ENCODE measurements around the gene TNK1. TPM values are rescaled to one million over a fixed set of nuclear protein-coding genes. Genes with fewer than 3 reads are reported as not detected.

Gene TNK1
- total and polyA plus RNA-seq, 2 donors (not counting 1 experiment from before 2014, with no cell fraction given), result 11.7 to 23.7 TPM

DNA sequence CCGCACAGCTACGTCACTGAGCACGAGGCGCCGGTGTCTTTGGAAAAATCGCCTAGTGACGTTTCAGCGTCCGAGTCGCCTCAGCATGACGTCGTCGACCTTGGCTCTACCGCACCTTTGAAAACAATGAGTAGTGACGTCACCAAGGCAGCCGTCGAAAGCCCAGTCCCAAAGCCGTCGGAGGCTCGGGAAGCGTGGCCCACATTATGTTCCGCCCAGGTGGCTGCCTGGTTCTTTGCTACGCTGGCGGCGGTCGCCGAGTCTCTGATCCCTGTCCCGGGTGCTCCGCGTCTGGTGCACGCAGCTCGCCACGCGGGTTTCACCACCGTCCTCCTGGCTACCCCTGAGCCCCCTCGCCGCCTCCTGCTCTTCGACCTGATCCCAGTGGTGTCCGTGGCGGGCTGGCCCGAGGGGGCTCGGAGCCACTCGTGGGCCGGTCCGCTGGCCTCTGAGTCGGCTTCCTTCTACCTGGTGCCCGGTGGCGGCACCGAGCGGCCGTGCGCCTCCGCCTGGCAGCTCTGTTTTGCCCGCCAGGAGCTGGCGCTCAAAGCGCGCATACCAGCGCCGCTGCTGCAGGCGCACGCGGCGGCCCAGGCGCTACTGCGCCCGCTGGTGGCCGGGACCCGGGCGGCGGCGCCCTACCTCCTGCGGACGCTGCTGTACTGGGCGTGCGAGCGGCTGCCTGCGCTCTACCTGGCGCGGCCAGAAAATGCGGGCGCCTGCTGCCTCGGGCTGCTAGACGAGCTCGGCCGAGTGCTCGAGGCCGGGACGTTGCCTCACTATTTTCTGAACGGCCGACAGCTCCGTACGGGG is 55.9 kb downstream of the TNK1 start:
- Mint-ChIP-seq H3K27me3 (peaks cover 32% of the 10 kb centered on the region), H3K4me3 (peak overlapping the region; percentile 96), H3K27ac (peak overlapping the region; percentile 94), H3K4me1 (peaks cover 48% of the 10 kb centered on the region), H3K9me3 (ENCODE audit: insufficient read depth) (no peaks in the 10 kb centered on the region)
- Histone ChIP-seq H3K4me3 (ENCODE audit: control extremely low read depth in 1 of 5, extremely low read depth in 1 of 5, insufficient read depth in 1 of 5, low read depth in 2 of 5, low read length in 4 of 5) (peak overlapping the region in 4 of 5 experiments; percentile 77 to 85 (median 79)), H3K27ac (ENCODE audit: low read length in 2 of 2) (peak overlapping the region; percentile 12 to 80), H2AFZ (ENCODE audit: insufficient read depth, low read depth, low read length, poor library complexity, severe bottlenecking) (no peak overlapping the region), H3K9ac (ENCODE audit: low read length) (peak overlapping the region; percentile 81), H3K27me3 (replicated peaks in 1 of 4; ENCODE audit: control extremely low read depth in 1 of 4, control insufficient read depth in 3 of 4, insufficient read depth in 4 of 4, low read length in 3 of 4) (peaks cover 0 to 39% (median 28%) of the 10 kb centered on the region in 4 experiments), H3K79me2 (ENCODE audit: control insufficient read depth, insufficient read depth, low read length) (peaks cover 27% of the 10 kb centered on the region), H3K4me1 (ENCODE audit: control insufficient read depth in 2 of 2, insufficient read depth in 2 of 2, low read length in 2 of 2) (peaks cover 51 to 53% of the 10 kb centered on the region in 2 donors), H3K9me3 (ENCODE audit: control extremely low read depth in 1 of 3, control insufficient read depth in 2 of 3, insufficient read depth in 1 of 3, low read length in 2 of 3) (peaks cover 0 to 34% (median 0%) of the 10 kb centered on the region in 3 donors), H4K20me1 (ENCODE audit: control insufficient read depth, insufficient read depth, low read length, poor library complexity, severe bottlenecking) (peaks cover 49% of the 10 kb centered on the region), H3K4me2 (replicated peaks; ENCODE audit: low read depth, low read length, poor library complexity, severe bottlenecking) (peak overlapping the region; percentile 93), H3K36me3 (replicated peaks in 1 of 2; ENCODE audit: control extremely low read depth in 1 of 2, control insufficient read depth in 1 of 2, extremely low read depth in 1 of 2, insufficient read depth in 2 of 2, low read length in 1 of 2) (no peaks in the 10 kb centered on the region)
- intact Hi-C loops (cut with micrococcal nuclease), result loop anchor here (5.0 kb wide), 2 partner anchors 399 to 1949 kb away; partner anchors contain the start of genes DERL2, MIS12 and SLC16A13
- ATAC-seq (ENCODE audit: low read depth) (peak; percentile 52), DNase-seq (peak; percentile 87)
- POLR2A ChIA-PET, result interaction anchor here (0.8 to 3.2 kb wide), 13 partner anchors 33 to 250 kb away, joined by 3 to 27 read pairs (median 3); partner anchors contain the start of genes GPS2, POLR2A, SENP3 and SLC35G6
- no peak for TF ChIP-seq EZH2 (IDR thresholded peaks at IDR 0.05; ENCODE audit: borderline replicate concordance, insufficient read depth, low read depth, low read length, poor library complexity, severe bottlenecking)
- TF ChIP-seq, protein P1, sequence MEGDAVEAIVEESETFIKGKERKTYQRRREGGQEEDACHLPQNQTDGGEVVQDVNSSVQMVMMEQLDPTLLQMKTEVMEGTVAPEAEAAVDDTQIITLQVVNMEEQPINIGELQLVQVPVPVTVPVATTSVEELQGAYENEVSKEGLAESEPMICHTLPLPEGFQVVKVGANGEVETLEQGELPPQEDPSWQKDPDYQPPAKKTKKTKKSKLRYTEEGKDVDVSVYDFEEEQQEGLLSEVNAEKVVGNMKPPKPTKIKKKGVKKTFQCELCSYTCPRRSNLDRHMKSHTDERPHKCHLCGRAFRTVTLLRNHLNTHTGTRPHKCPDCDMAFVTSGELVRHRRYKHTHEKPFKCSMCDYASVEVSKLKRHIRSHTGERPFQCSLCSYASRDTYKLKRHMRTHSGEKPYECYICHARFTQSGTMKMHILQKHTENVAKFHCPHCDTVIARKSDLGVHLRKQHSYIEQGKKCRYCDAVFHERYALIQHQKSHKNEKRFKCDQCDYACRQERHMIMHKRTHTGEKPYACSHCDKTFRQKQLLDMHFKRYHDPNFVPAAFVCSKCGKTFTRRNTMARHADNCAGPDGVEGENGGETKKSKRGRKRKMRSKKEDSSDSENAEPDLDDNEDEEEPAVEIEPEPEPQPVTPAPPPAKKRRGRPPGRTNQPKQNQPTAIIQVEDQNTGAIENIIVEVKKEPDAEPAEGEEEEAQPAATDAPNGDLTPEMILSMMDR (IDR thresholded peaks at IDR 0.05), result peak; percentile 82
- WGBS (ENCODE audit: insufficient coverage), result 21% methylated on average over 92 of the region's 92 CpGs
- CTCF ChIA-PET, result interaction anchor here (0.6 to 4.2 kb wide), 45 partner anchors 9 to 251 kb away, joined by 3 to 43 read pairs (median 5); partner anchors contain the start of genes ACAP1, CD68, CHRNB1 and MPDU1

Measured in B cell (primary cell).